GM23338 (cell line): Measurements from ENCODE around the gene RBM45. TPM values are rescaled to one million over a fixed set of nuclear protein-coding genes. Genes with fewer than 3 reads are reported as not detected.

ENCODE experiments used
- ATAC-seq: fragments of 200-7000 bp; cut with Tn5 transposase; 3 replicates; pipeline ENCODE4 v1.9.1; 2020
- DNase-seq: peaks from one replicate; pipeline ENCODE4 v3.0.0-alpha.2; 2015; ENCODE audit warnings: low spot score
- H2AFZ ChIP-seq: fragments of 200-600 bp; sonication (generic); 2 replicates; pipeline ENCODE4 v1.8.0; 2016; ENCODE audit warnings: antibody characterized with exemption, mild to moderate bottlenecking, moderate library complexity
- H3F3A ChIP-seq: fragments of 200-600 bp; sonication (generic); replicated peaks from 2 replicates; pipeline ENCODE4 v1.8.0; 2017; ENCODE audit warnings: antibody characterized with exemption, mixed run types, low read depth
- H3K27ac ChIP-seq: fragments of 200-600 bp; sonication (generic); 2 replicates; pipeline ENCODE4 v1.6.1; 2016; ENCODE audit warnings: low read depth
- H3K27me3 ChIP-seq: fragments of 200-600 bp; sonication (generic); 2 replicates; pipeline ENCODE4 v1.8.0; 2016; ENCODE audit warnings: mild to moderate bottlenecking, mixed run types, moderate library complexity; ENCODE audit not compliant: insufficient read depth
- H3K36me3 ChIP-seq: fragments of 200-600 bp; sonication (generic); 2 replicates; pipeline ENCODE4 v1.8.0; 2016; ENCODE audit warnings: mild to moderate bottlenecking; ENCODE audit not compliant: insufficient read depth
- H3K4me1 ChIP-seq: fragments of 200-600 bp; sonication (generic); 2 replicates; pipeline ENCODE4 v1.8.0; 2016; ENCODE audit warnings: mild to moderate bottlenecking, moderate library complexity; ENCODE audit not compliant: insufficient read depth
- H3K4me2 ChIP-seq: fragments of 200-600 bp; sonication (generic); 2 replicates; pipeline ENCODE4 v1.7.1; 2017; ENCODE audit warnings: mixed run types
- H3K4me3 ChIP-seq: fragments of 200-600 bp; sonication (generic); 2 replicates; pipeline ENCODE4 v1.6.1; 2016; ENCODE audit warnings: mixed run types
- H3K79me2 ChIP-seq: fragments of 200-600 bp; sonication (generic); replicated peaks from 2 replicates; pipeline ENCODE4 v1.8.0; 2017; ENCODE audit warnings: mild to moderate bottlenecking; ENCODE audit not compliant: insufficient read depth
- H3K9me2 ChIP-seq: fragments of 200-600 bp; sonication (generic); 2 replicates; pipeline ENCODE4 v1.8.0; 2017; ENCODE audit not compliant: insufficient read depth
- H4K20me1 ChIP-seq: fragments of 200-600 bp; sonication (generic); replicated peaks from 2 replicates; pipeline ENCODE4 v1.8.0; 2017; ENCODE audit warnings: mild to moderate bottlenecking; ENCODE audit not compliant: insufficient read depth
- H3K27ac Mint-ChIP-seq: 2 replicates; pipeline ENCODE4 v1.8.0; 2020; ENCODE audit warnings: inconsistent platforms, mild to moderate bottlenecking, moderate library complexity, mixed read lengths
- H3K27me3 Mint-ChIP-seq: 3 replicates; pipeline ENCODE4 v1.8.0; 2022; ENCODE audit warnings: low read depth, mild to moderate bottlenecking, moderate library complexity, mixed read lengths, inconsistent platforms; ENCODE audit not compliant: insufficient read depth, poor library complexity
- H3K36me3 Mint-ChIP-seq: 3 replicates; pipeline ENCODE4 v1.8.0; 2021; ENCODE audit warnings: low read depth, mild to moderate bottlenecking, inconsistent platforms, moderate library complexity, mixed read lengths
- H3K4me1 Mint-ChIP-seq: 3 replicates; pipeline ENCODE4 v1.8.0; 2020; ENCODE audit warnings: mild to moderate bottlenecking, inconsistent platforms, mixed read lengths
- H3K4me3 Mint-ChIP-seq: 3 replicates; pipeline ENCODE4 v1.8.0; 2021; ENCODE audit warnings: moderate library complexity, mild to moderate bottlenecking, inconsistent platforms, mixed read lengths
- H3K9me3 Mint-ChIP-seq: 3 replicates; pipeline ENCODE4 v1.8.0; 2020; ENCODE audit warnings: moderate library complexity, mild to moderate bottlenecking, inconsistent platforms, mixed read lengths
- CTCF ChIP-seq, 2 experiments: fragments of 200-600 bp in 1 of 2; sonication (generic) in 1 of 2; conservative IDR thresholded peaks; 2 replicates each; pipeline versions ENCODE4 v1.5.1 to v1.6.1; 2016 to 2017; ENCODE audit warnings: antibody characterized with exemption in 2 of 2, low read depth in 2 of 2, mild to moderate bottlenecking in 2 of 2, moderate library complexity in 1 of 2
- ETS1 ChIP-seq: IDR thresholded peaks from 2 replicates; pipeline ENCODE4 v1.6.1; 2016; ENCODE audit warnings: antibody characterized with exemption
- EZH2 ChIP-seq: fragments of 200-600 bp; sonication (generic); IDR thresholded peaks from one replicate; pipeline ENCODE4 v1.8.0; 2017; ENCODE audit warnings: antibody characterized with exemption, mild to moderate bottlenecking, low read depth; ENCODE audit not compliant: unreplicated experiment
- EZH2phosphoT487 ChIP-seq: fragments of 200-600 bp; sonication (generic); IDR thresholded peaks from one replicate; pipeline ENCODE4 v1.8.1; 2018; ENCODE audit warnings: antibody characterized with exemption; ENCODE audit not compliant: unreplicated experiment
- JUNB ChIP-seq: IDR thresholded peaks from one replicate; pipeline ENCODE4 v1.6.1; 2016; ENCODE audit warnings: antibody characterized with exemption; ENCODE audit not compliant: unreplicated experiment
- NANOG ChIP-seq: IDR thresholded peaks from 2 replicates; pipeline ENCODE4 v1.6.1; 2016; ENCODE audit warnings: antibody characterized with exemption, borderline replicate concordance
- POLR2AphosphoS5 ChIP-seq: IDR thresholded peaks from 2 replicates; pipeline ENCODE4 v1.6.1; 2016; ENCODE audit warnings: antibody characterized with exemption, low read depth
- REST ChIP-seq: IDR thresholded peaks from one replicate; pipeline ENCODE4 v1.6.1; 2018; ENCODE audit warnings: antibody characterized with exemption; ENCODE audit not compliant: unreplicated experiment
- STAT1 ChIP-seq: IDR thresholded peaks from one replicate; pipeline ENCODE4 v1.6.1; 2016; ENCODE audit warnings: antibody characterized with exemption; ENCODE audit not compliant: unreplicated experiment
- ZNF114 ChIP-seq: fragments of 250-450 bp; sonication (Bioruptor Pico); IDR thresholded peaks from 2 replicates; pipeline ENCODE4 v1.5.0; 2020; ENCODE audit warnings: mild to moderate bottlenecking, moderate library complexity
- ZNF331 ChIP-seq: fragments of 250-450 bp; sonication (Bioruptor Pico); IDR thresholded peaks from 2 replicates; pipeline ENCODE4 v1.5.0; 2020; ENCODE audit warnings: low read depth, mild to moderate bottlenecking, moderate library complexity
- ZNF462 ChIP-seq: fragments of 250-450 bp; sonication (Bioruptor Pico); IDR thresholded peaks from 2 replicates; pipeline ENCODE4 v1.5.0; 2020; ENCODE audit warnings: mild to moderate bottlenecking, moderate library complexity
- polyA plus RNA-seq: library from polyadenylated mRNA; unstranded; fragments of >200 nt; fragmentation: Nextera tagmentation; extraction: Ambion mirVana; gene quantifications from 2 replicates; pipeline ENCODE4 v1.2.1, GENCODE V29; 2016
- total RNA-seq: library from RNA; depleted of rRNA; stranded (reverse); fragments of >200 nt; shearing (Covaris generic); gene quantifications from 2 replicates; pipeline ENCODE4 v1.2.3, GENCODE V29; 2014

Gene RBM45
- total and polyA plus RNA-seq, 2 experiments from 2014 or later = 15.8 to 17.1 TPM

GRCh38 chr2:178142274-178143065 is 30.2 kb downstream of the RBM45 start:
- Histone ChIP-seq H3F3A (no peaks in the 10 kb centered on the region), H3K27me3 (no peaks in the 10 kb centered on the region), H4K20me1 (no peaks in the 10 kb centered on the region), H3K27ac (no peak overlapping the region), H3K79me2 (no peaks in the 10 kb centered on the region), H3K4me3 (no peak overlapping the region), H3K36me3 (no peaks in the 10 kb centered on the region), H2AFZ (no peak overlapping the region), H3K4me1 (no peaks in the 10 kb centered on the region), H3K4me2 (no peak overlapping the region), H3K9me2 (no peaks in the 10 kb centered on the region)
- no peak overlapping the region for H3K4me3 Mint-ChIP-seq
- H3K4me1 Mint-ChIP-seq = no peaks in the 10 kb centered on the region
- no peaks in the 10 kb centered on the region for H3K36me3 Mint-ChIP-seq
- TF ChIP-seq ZNF331 = no peak
- TF ChIP-seq CTCF (conservative IDR thresholded peaks at IDR 0.05; ENCODE audit: low read depth in 2 of 2) = no peak
- TF ChIP-seq NANOG = no peak
- no peak for TF ChIP-seq POLR2AphosphoS5
- no peak for TF ChIP-seq REST
- TF ChIP-seq ZNF462 (CRISPR knock-in tag) = no peak
- TF ChIP-seq JUNB = no peak
- TF ChIP-seq EZH2phosphoT487 = no peak
- no peak for TF ChIP-seq ZNF114 (CRISPR knock-in tag)
- TF ChIP-seq EZH2 = no peak
- no peak for TF ChIP-seq ETS1
- no peak for TF ChIP-seq STAT1
- H3K27me3 Mint-ChIP-seq = no peaks in the 10 kb centered on the region
- H3K27ac Mint-ChIP-seq = no peak overlapping the region
- no peak for ATAC-seq
- H3K9me3 Mint-ChIP-seq = no peaks in the 10 kb centered on the region
- no peak for DNase-seq
